Endometrium (tissue), 2 donors: Measurements from ENCODE around the gene PARS2.
A peak's percentile ranks its signal among the peaks of the same experiment; 100 is the strongest.

Experiments
- FAIRE-seq: peaks from 2 replicates; lab custom pipeline; 2012; peaks lifted over from hg19 to GRCh38; lab: Jason Lieb, UNC
- donor health status: control.
- donor health status: control.

PARS2 gene

DNA sequence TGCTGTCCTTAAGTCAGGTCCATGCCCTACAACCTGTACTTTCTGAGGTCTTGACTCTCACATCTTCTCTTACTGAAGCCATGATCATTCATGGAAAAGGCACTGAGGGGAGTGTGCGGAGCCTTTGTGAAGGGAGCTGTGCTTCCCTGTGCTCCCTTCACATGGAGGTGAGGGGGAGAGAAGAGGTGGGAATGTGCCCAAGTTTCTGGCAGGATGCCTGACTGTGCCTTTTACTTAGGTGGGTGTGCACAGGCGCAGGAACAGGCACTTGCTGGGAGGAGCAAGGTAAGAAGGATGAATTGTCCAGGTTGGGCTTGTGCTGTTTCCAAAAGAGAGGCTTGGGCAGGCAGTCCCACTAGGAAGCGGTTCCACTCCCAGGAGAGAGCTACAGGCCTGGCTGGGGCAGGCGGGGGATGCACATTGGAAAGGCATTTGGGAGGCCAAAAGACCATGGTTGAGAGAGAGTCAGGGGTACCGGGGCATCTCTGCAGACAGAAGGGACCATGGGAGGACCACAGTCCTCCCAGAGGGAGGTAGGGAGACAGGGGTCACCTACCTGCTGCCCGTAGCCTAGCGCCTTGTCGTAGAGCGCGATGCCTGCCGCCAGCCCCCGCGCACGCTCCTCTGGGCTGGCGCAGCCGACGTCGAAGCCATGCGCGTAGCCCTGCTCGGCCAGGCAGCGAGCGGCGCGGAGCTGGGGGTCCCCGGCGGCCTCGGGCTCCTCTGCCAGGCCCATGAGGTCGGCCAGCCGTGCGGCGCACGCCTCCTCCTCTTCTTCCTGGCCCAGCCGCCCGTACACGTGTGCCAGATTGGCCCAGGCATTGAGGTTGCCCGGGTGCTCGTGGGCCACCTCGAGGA lies 35.9 kb upstream of the PARS2 start:
- FAIRE-seq = no peak

DNA sequence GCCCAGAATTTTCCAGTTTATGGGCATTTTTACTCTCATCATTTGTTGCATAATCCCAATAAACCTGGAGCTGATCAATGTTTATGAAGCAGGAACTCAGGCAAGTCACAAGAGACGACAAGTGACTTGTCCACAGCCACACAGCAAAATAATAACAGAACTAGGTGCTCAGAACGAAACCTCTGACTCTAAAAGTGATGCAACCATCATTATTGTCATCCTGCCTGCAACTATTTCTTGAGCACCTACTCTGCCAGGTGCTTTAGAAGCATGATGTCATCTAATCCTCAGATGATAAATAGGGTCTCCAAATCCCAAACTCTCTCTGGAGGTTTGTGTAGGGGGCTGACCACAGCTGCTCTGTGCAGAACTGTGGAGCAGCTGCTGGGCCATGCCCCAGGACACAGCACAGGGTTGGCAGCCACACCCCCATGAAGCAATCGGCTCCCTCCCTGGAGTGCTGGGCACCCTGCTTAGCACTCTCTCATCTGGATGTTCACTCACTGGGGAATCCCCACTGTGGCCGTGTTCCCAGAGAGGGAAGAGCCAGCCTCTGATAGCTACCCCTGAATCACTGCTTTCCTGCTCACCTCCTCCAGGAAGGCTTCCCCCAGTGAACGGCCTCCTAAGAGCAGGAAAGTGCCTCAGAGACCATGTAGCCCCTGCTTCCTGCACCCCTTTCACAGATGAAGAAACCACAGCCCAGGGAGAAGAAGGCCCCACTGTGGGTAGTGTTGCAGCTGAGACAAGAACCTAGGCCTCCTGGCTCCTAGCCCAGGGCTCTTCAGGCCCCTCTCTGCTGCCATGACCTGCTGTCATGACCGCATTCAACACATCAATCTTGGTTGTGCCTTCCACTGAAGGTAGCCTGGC lies 34.7 kb upstream of the PARS2 start:
- no peak for FAIRE-seq

DNA sequence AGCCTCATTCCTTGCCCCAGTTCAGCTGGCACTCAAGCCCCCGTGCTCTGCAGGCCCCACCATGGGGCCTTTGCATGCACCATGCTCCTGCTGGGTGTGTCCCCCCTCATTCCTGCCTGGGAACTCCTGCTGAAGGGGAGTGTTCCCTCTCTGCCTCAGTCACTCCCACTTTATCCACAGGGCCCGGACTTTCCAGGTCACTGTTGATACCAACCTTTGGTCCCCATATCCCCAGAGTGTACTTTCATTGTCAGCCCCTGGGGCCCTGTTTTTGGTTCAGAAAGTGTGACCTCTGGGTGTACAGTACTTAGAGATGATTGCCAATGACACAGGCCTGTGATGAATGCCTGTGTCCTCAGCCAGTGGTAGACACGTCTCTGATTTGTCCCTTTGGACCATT lies 33.9 kb upstream of the PARS2 start:
- FAIRE-seq = no peak

DNA sequence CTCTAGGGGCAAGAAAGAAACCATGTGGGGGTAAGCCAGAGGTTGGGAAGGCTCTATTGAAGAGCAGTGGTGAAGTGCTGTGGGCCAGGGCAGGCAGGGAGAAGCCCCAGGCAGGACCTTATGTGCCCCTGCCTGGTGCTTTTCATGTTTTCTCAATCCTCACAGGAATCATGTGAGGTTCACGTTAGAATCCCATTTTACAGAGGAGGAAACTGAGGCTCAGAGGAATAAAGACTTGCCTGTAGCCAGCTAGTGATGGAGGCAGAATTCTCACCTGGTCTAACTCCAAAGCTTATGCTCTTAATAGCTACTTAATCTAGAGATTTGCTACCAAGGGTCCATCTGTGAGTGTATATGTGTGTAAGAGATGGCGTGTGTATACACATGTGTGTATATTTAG lies 32.6 kb upstream of the PARS2 start:
- no peak for FAIRE-seq

DNA sequence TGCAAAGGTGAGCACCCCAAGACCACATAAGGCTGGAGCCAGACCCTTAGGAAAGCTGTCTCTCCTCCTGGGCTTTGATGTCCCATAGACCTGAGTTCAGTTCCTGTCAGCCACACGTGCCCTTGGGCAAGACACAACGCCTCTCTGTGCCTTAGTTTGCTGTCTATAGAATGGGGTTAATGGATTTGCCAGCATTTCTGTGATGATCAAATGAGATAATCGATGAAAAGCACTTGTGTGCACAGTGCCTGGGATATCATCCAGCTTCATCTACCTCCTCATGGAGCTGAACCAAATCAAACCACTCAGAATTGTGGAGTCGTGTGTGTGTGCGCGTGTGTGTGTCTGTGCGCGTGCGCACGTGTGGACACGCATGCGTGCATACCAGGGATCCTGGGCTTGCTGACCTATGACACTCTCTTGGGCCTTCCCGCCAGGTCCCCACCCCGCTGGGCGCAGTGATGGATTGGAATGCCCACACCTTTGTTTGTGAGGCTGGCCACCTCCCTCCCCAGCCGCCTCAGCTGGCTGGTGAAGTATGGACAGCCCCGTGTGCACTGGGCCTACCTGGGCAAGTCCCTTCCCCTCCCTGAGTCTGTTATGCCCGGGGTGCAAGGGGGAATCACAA lies 31.6 kb upstream of the PARS2 start:
- no peak for FAIRE-seq

DNA sequence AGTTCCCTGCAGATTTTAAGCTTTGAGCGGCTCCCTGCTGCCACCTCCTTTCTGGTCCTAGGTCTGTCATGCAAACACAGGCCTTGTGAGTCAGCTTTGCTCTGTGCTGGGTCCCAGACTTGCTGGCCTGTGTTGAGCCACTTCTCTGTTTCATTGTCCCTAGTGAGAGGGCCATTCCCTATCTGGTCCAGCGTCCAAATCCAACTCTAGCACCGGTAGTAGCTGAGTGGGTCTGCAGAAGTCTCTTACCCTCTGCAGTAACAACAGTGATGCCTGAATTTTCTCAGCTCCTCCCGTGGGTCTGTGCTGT lies 31.0 kb upstream of the PARS2 start:
- no peak for FAIRE-seq

DNA sequence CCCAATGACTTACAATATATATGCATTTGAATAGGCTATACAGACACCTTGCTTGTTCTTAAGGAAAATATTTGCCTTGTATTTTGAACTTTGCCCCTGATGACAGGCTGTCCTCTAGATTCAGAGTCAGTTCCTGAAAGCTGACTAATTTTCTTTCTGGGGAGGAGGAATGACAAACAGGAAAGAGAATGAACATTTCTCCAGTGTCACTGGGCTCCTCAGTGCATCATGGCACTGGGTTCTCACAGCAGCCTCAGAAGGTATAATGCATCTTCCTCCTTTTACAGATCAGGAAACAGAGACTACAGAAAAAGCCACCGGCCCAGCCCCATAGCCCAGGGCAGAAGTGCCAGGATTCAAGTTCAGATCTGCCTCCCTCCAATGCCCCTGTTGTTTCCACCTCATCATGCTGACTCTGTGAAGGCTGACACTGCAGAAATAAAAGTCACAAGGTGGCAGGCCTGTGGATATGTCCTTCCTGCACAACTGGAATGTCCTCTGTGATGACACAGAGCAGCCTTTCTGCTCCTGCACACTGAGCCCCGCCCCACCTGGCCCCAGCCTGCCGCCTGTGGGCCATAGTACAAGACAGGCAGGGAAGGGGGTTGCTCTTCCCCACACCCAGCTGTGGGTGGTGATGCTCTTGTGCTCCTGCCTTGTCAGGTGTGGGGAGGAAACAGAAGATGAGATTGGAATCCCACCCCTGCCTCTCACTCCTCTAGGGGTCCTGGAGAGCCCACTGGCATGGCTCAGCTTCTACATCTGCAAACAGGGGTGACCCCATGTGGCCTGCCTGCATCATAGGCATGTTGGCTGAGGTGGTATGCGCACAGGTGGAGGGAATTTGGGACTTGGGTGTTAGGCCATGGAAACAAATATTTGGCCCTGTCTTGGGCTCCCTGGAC lies 30.4 kb upstream of the PARS2 start:
- FAIRE-seq = no peak

DNA sequence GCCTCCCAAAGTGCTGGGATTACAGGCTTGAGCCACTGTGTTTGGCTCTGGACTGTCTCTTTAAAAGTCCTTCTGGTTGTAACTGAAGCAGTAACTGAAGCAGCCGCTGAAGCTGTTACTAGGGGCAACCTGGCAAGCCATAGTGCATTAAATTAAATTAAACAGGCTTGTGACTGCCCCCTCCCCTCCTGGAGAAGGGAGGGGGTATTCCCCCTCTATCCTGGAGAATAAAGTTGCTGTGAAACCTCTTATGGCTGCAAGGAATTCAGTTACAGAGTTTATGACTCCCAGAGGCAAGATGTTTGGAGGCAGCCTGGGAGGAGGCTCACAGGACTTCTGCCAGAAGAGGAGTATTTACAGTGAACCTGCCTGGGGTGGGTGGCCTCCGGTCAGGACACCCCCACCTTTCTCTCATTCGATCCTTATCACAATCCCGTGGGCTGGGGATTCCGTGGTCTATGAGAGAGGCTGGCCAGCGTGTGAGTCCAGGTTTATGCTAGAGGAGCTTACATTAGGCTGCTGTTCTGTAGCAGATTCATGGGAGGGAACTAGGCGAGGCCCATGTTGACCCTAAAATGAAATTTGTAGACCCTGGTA lies 28.5 kb upstream of the PARS2 start:
- peak; percentile 95 for FAIRE-seq

DNA sequence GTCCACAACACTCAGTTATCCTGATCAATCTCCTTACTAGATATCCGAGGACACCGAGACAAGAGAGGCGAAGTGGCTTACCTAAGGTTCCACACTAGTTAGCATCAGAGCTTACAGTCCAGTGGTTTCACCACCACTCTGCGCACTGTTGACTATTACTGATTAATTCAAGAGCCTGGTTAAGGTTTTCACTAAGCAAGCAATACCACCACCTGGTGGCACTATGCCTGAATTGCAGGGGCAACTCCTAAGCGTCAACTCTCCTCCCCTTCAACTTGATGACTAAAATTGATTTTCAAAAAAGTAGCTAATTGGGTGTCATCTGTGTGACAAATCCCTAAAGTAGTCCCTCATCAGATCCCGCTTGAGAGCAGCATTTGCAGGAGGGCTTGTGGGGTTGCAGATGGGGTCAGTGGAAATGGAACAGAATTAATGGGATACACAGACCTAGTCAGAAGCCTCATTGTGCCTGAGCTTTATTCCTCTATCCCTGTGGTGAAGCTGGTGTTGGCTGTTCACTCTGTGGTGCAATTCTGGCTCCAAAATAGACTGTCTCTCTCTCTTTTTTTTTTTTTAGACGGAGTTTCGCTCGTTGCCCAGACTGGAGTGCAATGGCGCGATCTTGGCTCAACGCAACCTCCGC lies 27.7 kb upstream of the PARS2 start:
- no peak for FAIRE-seq

DNA sequence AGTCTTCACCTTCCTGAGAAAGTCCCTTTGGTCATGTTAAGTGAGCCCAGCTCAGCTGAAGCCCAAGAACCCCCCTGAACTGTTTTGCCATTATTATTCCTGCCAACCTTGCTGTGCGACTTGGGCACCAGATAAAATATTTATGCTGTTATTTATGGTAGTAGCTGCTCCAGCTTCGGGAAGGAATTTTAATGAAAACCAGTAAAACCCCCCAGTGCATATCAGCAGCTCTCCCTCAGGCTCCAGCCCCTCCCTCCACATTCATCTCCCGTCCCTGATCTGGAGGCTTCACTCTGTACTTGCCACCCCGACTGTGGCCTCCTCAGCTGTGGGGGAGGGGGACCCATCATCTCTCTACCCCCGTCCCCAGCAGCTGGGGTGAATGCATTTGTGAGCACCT lies 24.1 kb upstream of the PARS2 start:
- no peak for FAIRE-seq

DNA sequence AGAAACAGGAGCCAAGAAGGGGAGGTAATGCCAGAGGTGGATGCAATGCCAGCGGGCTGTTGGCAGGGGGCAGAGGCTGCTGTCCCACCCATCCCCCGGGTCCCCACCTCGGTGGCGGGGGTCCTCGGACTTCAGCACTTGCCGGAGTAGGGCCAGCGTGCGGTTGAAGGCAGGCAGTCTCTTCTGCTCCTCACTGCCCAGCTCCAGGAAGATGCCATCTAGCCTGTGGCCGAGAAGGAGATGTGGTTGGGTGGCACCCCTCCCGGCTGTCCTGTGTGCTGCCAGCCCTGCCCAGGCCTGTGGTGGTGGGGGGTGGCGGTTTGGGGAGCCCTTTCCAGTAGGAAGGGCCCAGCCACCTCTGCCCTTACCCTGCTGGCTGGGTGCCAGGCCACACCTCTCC lies 23.3 kb upstream of the PARS2 start:
- FAIRE-seq = no peak

DNA sequence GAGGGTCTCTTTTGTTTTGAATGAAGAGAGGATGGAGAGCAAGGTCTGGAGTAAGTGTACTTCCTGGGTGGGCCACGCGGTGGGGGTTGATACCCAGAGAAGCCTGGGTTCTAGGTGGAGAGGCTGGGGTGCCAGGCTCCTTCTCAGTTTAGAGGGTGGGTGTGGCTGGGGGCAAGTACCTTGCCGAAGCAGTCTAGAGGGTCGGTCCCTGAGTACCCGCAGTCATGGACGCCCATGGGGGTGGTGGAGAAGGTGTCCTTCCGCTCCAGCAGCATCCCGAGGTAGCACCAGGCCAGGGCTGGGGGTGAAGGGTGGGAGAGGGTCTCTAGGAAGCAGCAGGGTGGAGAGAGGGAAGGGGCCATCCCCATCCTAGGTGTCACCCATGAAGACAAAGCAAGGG lies 22.5 kb upstream of the PARS2 start:
- FAIRE-seq = no peak

DNA sequence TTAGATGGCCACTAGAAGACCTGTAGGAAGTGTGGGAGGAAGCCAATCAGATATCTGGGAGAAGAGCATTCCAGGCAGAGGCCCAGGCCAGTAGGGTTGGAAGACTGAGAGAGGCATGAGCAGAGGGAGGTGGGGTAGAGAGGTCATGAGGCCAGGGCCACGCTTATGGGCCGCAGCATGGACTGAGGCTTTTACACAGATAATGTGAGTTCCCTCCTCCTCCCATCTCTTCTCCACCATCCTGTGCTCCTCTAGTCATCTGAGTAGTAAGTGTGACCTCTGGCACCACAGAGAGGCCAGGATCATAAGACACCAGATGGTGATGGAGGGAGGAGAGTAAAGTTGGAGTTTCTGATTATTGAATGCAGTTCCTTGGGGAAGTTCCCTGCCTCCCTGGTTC lies 19.7 kb upstream of the PARS2 start:
- no peak for FAIRE-seq

DNA sequence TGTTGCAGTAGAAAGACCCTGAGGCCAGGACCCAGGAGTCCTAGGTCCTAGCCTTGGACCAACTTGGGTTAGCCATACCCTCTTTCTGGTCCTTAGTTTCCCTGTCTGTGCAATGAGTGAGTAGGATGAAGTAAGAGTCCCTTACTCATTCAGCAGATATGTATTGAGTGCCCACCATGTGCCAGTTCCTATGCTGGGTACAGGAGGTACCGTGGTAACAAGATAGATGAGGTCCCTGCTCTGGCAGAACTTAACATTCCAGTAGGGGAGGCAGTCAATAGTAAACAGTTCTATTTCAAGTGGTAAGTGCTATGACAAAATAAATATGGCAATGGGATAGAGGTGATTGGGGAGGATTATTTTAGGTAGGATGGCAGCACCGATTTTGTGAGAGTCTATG lies 18.3 kb upstream of the PARS2 start:
- FAIRE-seq = no peak

DNA sequence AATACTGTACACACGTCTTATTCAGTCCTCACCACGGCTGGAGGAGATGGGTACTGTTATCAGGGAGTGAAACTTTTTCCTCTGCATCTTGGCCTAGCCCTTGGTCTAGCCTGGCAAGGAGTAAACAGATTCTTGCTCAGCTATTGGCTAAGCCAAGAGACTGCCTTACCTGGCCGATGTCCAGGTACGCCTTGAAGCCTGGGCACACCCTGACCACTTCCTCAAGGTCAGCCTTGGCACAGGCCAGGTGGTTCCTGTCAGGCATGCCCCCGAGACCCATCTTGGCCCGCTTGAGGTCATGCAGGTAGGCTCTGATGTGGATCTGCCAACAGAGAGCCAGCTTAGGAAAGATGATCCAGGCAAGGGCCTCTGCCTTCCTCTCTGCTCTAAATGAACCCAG lies 17.8 kb upstream of the PARS2 start:
- FAIRE-seq = no peak

DNA sequence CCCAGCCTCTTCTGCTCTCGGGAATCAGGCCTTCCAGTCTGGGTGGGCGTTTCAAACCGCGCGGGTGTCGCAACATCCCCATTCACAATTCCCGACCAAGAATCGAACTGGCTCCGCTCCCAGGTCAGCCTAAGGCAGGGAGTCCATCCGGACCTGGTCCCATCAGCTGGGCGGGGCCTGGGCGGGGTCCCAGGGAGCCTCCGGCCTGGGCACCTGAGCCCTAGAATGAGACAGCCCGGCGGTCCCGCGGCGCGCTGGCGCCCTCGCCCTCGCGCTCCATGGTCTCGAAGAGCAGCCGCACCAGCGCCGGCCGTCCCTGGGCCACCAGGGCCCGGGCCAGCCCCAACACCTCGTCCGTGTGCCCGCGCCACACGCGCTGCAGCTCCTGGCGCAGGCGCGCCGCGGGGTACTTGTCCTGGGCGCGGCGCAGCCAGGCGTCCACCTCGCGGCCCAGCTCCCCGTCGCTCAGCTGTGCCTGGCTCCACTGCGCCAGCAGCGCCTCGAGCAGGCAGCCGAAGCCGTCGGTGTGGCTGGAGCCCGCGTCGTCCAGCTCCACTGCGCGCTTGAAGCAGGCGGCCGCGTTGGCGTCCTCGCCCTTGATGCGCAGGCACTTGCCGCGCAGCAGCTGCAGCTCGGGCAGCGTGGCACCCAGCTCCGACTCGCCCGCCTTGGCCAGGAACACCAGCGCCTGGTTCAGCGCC lies 16.9 kb upstream of the PARS2 start:
- no peak for FAIRE-seq

DNA sequence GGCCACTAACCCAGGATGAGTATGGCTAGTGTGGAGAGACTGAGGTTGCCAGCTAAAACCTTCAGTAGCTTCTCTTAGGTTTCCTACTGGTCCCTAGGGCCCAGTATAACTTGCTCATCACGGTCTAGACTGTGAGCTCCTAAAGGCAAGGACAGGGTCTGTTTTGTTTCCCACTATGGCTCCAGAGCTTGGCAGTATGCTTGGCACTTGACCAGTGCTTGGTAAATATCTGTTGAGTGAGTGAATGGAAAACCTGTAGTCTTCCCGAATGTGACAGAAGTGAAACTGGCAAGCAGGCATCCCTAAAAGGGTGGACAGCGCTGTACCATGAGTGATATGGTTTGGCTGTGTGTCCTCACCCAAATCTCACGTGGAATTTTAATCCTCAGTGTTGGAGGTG lies 13.1 kb upstream of the PARS2 start:
- FAIRE-seq = no peak

DNA sequence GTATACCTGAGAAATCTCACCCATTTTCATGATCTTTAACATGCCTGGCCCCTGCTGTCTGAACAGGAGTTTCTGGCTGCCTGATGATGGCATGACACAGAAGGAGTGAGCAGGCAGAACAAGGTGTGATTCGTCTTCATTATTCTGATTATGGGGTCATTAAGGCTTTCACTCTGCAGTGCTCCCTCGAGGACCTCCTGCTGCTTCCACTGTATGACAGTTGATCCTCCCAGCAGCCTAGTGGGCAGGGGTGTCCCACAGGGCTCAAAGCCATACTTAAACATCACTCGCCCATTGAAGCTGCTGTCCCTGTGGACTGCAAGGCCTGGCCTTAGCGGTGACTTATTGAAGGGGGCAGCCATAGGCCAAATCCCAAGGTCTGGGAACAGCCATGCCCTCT lies 12.7 kb upstream of the PARS2 start:
- FAIRE-seq = no peak

DNA sequence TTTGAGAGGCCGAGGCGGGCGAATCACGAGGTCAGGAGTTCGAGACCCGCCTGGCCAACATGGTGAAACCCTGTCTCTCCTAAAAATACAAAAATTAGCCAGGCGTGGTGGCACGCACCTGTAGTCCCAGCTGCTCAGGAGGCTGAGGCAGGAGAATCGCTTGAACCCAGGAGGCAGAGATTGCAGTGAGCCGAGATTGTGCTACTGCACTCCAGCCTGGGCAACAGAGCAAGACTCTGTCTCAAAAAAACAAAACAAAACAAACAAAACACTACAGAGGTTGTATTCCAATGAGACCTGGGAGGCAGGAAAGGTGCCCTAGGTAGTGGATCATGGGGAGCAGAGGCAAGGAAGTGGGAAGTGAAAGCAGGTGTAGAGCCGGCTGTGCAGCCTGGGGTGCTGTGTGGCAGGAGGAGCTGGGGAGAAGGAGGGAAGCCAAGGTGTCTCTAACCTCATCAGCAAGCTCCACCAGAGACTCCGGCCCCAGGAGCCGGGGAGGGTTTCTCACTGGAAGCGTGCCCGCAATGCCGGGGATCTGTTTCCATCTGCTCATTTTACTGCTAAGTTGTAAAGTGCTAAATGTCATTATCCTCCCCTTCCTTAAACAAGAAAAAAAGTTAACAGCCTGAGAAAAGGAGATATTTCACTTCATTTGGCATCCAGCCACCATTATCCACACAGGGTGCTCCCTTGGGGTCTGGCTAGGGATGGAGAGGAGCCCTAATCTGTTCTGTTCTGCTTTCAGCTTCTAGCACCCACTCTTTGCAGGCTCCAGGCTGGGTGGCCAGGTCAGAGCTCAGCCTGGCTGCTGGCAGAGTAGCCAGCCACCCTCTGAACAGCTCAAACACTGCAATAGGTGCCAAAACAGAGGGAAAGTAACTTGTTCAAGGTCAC lies 11.8 kb upstream of the PARS2 start:
- FAIRE-seq = peak; percentile 89
